Hematopoietic multipotent progenitor cell (in vitro differentiated cells): ENCODE results near the gene NPEPL1. TPM values are rescaled to one million over a fixed set of nuclear protein-coding genes. Genes with fewer than 3 reads are reported as not detected.
"Not testable (repeated sequence)": the region's sequence is repeated elsewhere in the genome, so short reads cannot be mapped to it uniquely, and the experiment has no call there.

Source experiments
- DNase-seq, 3 donors: peaks; one replicate each; pipeline ENCODE4 v3.0.0-alpha.2; 2011 to 2015; ENCODE audit warnings: low read depth in 2 of 3, low spot score in 2 of 3
- total RNA-seq: library from RNA; depleted of rRNA; stranded (reverse); fragments of >200 nt; gene quantifications from one replicate; pipeline ENCODE4 v1.2.3, GENCODE V29; 2012

The NPEPL1 gene, protein sequence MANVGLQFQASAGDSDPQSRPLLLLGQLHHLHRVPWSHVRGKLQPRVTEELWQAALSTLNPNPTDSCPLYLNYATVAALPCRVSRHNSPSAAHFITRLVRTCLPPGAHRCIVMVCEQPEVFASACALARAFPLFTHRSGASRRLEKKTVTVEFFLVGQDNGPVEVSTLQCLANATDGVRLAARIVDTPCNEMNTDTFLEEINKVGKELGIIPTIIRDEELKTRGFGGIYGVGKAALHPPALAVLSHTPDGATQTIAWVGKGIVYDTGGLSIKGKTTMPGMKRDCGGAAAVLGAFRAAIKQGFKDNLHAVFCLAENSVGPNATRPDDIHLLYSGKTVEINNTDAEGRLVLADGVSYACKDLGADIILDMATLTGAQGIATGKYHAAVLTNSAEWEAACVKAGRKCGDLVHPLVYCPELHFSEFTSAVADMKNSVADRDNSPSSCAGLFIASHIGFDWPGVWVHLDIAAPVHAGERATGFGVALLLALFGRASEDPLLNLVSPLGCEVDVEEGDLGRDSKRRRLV
- total RNA-seq, result 23.4 TPM

DNA sequence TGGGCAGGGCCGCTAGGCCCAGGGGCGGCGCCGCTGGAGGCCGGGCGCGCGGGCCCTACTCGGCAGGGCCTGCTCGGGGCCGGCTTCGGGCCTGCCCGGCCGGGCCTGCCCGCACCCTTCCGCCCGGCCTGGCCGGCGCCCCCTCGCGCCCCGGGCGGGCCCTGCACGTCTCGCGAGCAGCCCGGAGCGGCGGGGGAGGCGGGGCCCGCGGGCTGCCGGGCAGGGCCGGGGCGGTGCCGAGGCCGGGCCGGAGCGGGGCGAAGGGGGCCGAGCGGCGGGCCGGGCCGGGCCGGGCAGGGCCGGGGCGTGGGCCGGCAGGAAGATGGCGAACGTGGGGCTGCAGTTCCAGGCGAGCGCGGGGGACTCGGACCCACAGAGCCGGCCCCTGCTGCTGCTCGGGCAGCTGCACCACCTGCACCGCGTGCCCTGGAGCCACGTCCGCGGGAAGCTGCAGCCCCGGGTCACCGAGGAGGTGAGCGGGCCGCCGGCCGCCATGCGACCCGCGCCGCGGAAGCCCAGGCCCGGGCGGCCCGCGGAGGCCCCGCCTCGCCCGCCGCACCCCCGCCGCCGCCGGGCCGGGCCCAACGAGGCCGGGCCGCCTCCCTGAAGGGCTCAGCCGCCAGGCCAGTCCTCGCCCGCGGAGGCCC is at the start of gene NPEPL1:
NPEPL1 (plus strand) TSS at position 222 of the 647 bp plus-strand sequence; CDS start at position 323, 101 bp downstream.
- peak; percentile 43 to 71 (median 70) for DNase-seq

DNA sequence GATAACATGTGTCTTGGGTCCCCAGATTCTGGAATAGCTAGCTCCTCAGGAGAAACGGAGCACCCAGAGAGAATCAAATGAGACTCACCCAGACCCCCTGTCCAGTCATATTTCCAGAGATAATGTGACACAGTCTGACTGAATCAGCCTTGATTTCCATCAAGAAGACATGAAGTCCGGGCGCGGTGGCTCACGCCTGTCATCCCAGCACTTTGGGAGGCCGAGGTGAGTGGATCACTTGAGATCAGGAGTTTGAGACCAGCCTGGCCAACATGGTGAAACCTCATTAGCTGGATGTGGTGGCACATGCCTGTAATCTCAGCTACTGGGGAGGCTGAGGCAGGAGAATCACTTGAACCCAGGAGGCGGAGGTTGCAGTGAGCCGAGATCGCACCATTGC is 49.7 kb upstream of the NPEPL1 start:
- not testable (repeated sequence) for DNase-seq

DNA sequence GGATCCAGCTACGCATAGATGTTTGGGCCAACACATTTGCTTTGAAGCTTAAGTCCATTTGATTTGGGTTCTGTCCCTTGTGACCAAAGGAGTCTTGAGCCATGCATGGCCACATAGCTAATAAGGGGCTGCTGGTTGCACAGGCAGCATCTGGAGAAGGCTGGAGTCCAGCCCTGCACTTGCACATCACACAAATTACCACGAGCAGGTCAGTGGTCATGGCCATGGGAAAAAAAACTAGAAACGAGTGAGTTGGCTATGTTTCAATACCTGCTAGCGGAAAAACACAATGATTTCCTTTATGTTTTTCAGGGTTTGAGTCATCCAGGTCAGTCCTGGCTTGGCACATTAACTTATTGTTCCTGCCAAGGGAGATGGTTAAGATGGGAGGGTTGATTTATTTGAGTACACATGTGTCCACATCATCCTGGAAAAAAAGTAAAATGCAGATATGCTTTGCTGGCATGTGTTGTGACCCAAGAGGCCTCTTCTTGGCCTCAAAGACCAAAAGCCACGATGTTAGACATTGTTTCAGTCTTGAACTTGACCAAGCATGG is 47.1 kb upstream of the NPEPL1 start:
- no peak for DNase-seq

DNA sequence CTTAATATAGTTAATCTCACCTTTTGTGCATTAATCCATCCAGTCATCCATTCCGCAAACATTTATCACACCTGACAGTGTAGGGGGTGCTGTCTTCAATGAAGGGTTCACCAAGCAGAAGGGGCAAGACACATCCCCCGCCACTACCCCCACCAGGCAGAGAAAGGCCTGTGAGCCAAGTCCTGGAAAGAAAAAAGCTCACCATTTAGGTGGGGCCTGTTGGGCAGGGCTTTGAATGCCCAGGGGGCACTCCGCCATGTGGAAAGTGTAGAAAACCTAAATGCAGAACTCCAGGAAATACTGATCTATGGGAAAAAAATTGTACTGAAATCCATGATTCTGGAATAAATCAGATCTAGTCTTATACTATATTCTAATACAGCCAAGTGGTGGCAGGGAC is 46.3 kb upstream of the NPEPL1 start:
- DNase-seq, result no peak

DNA sequence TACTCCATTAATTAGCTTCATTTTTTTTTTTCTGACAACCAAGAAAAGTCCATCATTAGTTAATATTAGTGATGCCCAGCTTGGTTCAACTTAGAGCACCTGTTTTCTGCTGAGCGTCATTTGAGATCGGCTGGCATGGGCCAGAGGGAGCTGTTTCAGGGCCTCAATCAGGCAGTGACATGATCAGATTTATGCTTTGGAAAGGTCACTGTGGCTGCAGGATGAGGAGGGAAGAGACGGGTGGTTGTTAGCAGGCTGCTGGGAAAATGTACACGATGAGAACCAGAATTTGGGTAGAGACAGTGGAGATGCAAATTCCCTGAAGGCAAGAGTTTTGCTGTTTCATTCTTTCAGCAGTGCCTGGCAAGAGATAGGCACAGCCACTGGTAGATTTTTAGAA is 45.9 kb upstream of the NPEPL1 start:
- DNase-seq, result no peak

DNA sequence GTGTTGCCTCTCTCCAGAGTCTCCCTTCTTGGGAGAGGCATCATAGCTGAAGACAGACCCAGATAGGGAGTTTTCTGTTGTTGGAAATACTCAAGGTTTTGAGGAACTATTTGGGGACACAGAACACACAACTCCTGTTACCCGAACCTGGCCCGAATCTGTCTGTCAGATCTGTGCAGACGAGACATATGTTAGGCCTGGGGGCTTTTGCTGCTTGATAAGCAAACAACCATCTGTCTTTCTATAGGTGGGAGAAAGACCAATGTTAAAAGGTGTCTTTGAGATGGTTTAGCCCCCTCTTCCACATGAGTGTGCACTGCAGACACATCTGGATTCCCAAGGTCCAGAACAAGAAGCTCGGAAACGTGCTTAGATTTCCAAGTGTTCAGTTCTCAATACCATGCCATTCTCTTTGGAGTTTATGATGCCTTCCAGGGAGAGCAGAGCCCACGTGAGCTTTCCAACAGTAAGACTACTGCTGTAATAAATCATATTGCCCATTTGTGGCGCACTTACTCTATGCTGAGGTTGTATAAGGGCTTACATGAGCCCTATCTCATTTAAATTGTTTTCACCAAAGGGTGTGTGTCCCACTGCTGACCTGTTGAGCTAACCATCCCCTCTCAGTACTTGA is 45.3 kb upstream of the NPEPL1 start:
- peak in 1 of 3 donors; percentile 23 for DNase-seq

DNA sequence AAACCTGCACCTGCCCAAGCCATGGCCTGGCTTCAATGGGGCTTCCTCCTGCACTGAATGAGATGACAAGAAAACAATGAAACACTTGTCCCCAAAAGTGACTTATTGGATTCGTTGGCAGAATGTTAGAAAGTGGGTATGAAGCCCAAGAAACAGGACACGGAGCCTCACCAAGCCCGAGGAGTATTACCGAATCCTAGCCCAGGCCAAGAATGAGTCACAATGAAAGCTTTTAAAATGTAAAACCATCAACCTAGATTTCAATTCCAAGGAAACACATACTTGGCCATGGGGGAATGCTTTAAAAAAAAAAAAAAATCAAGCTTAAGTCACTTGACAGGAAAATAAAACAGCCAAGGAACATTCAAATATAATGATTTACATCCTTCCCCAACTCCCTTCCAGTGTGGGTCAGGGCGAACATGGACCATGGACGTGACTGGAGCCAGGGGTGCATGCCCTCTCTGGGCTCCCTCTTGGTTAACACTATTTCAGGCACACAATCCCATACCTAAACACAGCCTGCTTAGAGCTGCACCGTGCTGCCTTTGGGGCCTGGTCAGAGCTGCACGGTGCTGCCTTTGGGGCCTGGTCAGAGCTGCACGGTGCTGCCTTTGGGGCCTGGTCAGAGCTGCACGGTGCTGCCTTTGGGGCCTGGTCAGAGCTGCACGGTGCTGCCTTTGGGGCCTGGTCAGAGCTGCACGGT is 44.7 kb upstream of the NPEPL1 start:
- no peak for DNase-seq

DNA sequence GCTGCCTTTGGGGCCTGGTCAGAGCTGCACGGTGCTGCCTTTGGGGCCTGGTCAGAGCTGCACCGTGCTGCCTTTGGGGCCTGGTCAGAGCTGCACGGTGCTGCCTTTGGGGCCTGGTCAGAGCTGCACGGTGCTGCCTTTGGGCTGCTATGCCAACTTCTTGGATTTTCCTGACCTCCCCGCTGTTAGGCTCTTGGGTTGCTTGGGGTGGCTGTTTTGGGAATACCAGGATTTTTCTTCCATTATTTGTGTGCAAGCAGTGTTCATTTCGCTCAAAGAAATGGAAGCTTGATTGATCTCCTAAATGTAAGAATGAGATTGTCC is 44.1 kb upstream of the NPEPL1 start:
- DNase-seq, result not testable (repeated sequence)

DNA sequence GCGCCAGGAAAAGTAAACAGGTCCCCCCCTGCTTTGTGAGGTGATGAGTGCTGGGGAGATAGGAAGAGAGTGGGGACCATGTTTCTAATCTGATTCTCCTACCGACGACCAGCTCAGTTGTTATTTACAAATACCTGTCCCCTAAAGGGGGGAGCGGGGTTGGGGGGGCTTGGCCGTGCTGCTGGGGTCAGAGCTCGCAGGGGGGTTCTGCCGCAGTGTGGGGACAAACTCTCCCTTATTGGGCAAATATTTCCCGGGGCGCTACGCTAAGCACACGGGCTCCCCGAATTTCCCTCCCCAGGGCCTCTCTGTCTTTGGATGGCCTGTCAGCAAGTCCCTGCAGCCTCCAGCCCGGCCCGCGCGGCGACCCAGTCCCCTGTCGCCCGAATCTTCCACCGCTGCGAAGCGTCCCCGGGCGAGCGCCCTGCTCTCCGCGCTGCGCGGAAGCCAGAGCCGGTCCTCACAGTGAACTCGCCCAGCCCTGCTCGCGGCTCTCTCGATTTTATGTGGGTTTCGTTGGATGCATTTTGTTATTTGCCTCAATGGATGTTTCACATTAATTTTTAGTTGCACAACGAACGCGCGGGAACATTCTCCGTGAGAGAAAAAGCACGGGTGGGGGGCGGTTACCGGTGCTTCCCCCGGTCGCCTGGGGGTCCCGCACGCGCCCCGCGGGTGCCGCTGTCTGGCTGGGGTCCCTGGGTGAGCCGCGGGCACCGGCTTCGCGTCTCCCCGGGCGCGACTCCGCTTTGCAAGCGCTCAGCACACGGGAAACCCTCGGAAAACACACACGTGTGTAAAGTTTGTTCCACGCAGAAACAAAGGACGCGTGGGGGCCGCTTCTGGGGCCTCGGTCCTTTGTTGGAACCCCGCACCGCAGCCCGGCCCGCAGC is 43.1 kb upstream of the NPEPL1 start:
- peak; percentile 18 to 23 (median 21) for DNase-seq

DNA sequence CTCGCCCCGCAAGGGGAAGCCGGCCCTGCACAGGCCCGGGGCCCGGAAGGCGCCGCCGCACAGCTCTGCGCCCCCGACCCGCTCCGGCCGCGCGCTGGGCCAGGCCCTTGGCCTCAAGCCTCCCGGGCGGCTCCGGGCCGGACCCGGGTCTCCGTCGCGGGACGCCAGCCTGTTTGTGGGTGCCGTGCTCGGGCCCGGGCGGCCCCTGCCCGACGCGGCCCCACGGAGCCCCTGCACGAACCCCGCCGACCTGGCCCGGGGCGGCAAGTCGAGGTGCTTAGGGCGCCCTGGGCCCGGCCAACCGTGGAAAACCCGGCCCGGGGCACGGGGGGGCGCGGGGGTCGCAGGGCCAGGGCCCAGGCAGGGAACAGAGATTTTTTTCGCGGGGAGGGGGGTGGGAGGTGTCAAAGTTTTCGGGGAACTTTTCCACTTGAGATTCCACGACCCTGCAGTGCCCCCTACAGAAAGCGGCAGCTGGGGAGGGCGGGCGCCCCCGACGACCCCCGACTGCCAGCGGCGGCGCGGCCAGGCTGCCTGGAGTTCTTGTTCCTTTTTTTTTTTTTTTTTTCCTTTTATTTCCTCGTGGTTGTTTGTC is 42.3 kb upstream of the NPEPL1 start:
- peak; percentile 21 to 49 (median 48) for DNase-seq

DNA sequence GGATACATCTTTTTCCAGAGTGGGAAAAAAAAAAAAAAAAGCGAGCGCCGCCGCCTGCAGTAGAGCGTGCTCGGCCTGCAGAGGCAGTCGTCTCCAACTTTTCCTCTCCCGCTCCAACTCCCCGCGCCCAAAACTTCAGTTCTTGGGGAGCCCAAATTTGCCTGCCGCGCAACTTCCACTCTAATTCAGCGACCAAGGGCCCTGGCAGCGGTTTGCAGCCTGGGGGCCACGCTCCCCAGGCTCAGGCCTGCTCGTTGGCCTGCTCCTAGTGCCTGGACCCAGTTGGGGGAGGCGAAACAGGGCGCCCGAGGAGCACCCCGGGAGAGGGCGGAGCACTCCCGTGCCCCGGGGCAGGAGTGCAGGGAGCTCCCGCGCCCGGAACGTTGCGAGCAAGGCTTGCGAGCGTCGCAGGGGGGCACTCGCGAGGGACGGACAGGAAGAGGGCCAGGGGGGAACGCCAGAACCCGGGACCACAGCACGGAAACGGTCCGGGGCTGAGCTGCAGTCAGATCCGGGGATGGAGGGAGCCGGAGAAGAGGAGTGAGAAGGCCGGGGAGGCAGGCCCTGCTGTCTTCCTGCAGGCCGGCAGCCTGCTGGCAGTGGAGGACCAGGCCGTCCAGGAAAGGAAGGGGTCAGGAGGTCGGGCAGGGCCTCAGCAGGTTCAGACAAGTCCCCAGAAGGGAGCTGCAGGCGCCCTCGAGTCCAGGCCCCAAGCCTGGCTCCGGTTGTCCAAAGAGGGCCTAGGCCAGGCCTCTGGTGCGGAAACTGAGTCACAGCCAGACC is 41.6 kb upstream of the NPEPL1 start, which contains the start of gene STX16:
STX16 (plus strand) TSS at position 508 of the 783 bp plus-strand sequence. CDS start 724 bp downstream, outside the sequence.
- DNase-seq, result peak; percentile 88 to 89 (median 89)

DNA sequence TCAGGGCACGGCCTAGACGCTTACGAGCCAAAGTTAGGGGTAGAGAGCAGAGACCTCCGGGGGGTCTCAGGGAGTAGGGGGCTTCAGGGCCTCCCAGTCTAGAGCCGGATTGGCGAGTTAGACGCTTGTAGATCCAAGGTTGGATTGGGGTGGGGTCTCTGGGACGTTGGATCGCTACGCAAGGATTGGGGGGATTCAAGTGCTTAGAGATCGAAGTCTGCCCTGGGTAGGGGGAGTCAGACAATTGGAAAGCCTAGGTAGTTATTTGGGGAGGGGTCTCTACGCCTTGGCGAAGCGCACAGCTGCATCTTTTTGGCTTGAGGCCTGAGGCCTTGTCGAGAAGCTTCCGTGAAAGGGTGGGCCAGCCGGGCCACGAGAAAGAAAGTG is 41.0 kb upstream of the NPEPL1 start:
- DNase-seq, result peak in 2 of 3 donors; percentile 54 to 63

DNA sequence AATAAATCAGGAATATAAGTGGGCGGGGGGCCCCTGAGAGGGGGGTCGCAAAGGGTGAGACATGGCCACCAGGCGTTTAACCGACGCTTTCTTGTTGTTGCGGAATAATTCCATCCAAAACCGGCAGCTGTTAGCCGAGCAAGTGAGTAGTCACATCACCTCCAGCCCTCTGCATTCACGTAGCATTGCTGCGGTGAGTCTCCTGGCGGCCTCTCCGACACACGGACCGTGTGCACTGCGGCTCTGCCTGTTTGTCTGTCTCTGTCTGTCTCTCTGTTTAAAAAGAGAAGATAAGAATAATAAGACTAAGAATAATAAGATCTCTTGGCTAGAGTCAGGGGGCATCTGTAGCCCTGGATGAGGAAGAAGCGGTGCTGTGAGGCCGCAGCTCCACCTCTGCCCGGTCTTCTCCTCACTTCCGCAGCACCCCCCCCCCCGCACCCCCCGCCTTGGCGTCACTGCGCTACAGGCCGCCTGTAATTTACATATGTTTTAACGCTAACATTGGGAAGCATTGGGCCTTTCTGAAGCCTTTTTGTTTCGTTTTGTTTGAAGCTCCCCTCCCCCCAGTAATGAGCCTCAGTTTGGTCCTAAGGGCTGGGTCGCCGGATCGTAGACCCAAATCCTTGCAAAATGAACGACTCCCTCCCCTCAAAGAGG is 40.5 kb upstream of the NPEPL1 start:
- DNase-seq, result peak; percentile 80 to 91 (median 87)

DNA sequence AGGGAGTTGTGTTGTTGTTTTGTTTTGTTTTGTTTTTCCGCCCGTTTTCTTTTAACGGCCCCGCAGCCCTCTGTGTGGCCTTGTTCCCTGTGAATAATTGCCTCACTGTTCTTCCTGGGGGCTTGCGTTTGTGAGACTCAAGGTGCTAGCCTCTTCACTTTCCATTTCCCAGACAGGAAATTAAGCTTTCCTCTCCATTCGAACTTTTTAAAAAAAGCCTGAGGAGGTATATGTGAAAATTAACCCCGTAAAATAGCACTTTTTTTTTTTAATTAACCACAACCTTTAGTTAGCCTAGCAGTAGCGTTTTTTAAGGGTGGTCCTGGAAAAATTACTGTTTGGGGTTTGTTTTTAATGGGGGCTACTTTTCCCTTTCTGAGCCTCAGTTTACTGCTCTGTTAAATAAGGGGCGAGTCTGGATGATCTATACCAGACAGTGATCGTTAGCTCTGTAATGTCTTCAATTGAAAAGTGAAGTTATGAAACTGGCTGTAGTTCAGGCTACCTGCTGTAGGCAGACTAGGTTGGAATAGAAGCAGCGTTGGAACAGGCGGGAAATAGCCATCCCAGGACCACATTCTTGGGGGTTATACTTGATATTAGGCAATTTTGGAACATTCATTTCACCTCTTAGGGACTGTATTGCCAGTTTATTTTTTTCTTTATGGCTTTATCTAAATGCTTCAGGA is 39.9 kb upstream of the NPEPL1 start:
- DNase-seq, result peak in 1 of 3 donors; percentile 21

DNA sequence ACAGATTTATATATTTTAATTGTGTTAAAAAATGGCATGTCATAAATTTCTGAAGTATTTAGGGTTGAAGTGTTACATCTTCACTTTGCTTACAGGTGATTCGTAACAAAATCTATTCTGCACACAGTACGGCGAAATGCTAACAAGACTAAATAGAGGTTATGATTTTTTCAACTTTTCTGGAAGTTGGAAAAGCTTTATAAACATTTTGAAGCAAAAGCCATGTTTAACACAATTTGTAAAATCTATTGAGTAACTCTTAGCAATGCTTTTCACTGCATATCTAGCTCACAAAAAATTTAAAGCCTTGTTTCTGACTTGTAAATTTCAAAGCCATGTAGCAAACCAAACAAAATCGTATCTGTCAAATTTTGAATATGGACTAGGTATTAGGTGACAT is 38.3 kb upstream of the NPEPL1 start:
- DNase-seq, result no peak

DNA sequence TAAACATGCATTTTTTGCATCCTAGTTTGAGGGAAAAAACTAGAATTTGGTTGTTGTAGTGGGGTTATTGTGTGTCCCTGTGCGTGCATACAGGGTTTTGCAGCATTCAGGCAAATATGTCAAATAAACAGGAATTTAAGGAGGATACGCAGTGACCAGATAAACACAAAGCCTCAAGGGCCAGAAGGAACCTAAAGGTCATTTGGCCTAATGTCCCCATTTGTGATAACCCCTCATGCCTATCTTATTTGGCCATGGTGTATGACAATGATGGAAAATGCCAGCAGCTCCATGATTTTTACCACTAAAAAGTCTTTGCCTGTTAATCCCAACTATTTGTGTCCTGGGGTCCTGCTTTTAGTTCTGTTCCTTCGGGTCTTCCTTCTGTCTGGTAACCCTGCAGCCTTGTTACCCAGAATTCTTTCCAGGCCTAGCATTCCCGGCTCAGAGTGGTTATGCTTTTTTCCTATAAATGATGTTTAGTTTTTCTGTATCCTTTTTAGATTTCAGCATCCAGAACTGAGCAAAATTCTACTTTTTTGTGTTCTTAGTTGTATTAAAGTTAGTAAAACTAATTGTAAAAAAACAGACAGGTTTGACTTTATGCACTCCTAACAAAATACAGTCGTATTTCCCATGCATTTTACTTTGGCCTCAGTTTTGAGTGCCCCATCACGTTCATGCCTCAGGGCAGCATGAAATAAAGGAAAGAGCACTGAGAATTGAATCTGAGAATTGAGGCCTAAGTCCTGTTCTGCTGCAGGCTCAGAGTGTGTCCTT is 37.1 kb upstream of the NPEPL1 start:
- DNase-seq, result no peak
